ENCODE data around the gene HSDL1.
A peak's percentile ranks its signal among the peaks of the same experiment; 100 is the strongest.

Gene HSDL1

GRCh38 chr16:84159800-84160199, 14.8 kb upstream of the HSDL1 start:
- FAIRE-seq = no peak

GRCh38 chr16:84159007-84159406, 14.0 kb upstream of the HSDL1 start:
- DNase-seq (ENCODE audit: insufficient read length, low spot score) (no peak), FAIRE-seq (no peak)

More at GRCh38 chr16:84159800-84160199, 14.8 kb upstream of the HSDL1 start:
- no peak for DNase-seq (ENCODE audit: insufficient read length, low spot score)
- no peak for TF ChIP-seq PAX5 (IDR thresholded peaks at IDR 0.05; ENCODE audit: insufficient read depth, low read length, severe bottlenecking)
- TF ChIP-seq SPI1 (IDR thresholded peaks at IDR 0.05; ENCODE audit: low read depth, low read length) = no peak
- no peak for TF ChIP-seq TAF1 (IDR thresholded peaks at IDR 0.05; ENCODE audit: low read depth, low read length)
- TF ChIP-seq POLR2A (IDR thresholded peaks at IDR 0.05; ENCODE audit: low read depth, low read length) = no peak

DNA sequence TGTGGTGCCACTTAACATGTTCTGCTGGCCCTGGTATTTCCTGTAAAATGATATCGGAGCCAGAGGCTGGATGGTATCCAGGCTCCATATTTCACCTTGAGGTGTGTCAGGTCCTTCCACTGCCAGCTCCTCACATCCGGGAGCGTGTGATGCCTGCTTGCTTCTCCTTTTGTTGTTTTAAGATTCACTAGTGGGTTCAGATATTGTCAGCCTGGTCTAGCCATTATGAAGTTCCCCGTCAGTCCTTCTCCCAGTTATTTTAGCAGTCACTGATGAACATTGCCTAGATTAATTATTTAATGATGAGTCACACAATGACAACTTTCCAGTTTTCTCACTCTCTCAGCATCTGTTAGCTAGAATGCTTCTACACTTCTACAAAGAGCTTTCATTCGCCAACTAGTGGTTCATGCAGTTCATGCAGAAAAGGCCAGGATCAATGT, 11.4 kb upstream of the HSDL1 start:
- TF ChIP-seq POLR2AphosphoS5 (IDR thresholded peaks at IDR 0.05; ENCODE audit: low read depth, low read length) (no peak), POLR2A (IDR thresholded peaks at IDR 0.05; ENCODE audit: low read depth, low read length) (no peak), PAX5 (IDR thresholded peaks at IDR 0.05; ENCODE audit: insufficient read depth, low read length, severe bottlenecking) (no peak), TAF1 (IDR thresholded peaks at IDR 0.05; ENCODE audit: low read depth, low read length) (no peak), SPI1 (IDR thresholded peaks at IDR 0.05; ENCODE audit: low read depth, low read length) (no peak), POU2F2 (IDR thresholded peaks at IDR 0.05; ENCODE audit: low read depth, low read length) (no peak)
- no peak for FAIRE-seq
- DNase-seq (ENCODE audit: insufficient read length, low spot score) = no peak

More at GRCh38 chr16:84159007-84159406, 14.0 kb upstream of the HSDL1 start:
- TF ChIP-seq POU2F2 (IDR thresholded peaks at IDR 0.05; ENCODE audit: low read depth, low read length) (no peak), PAX5 (IDR thresholded peaks at IDR 0.05; ENCODE audit: insufficient read depth, low read length, severe bottlenecking) (no peak), SPI1 (IDR thresholded peaks at IDR 0.05; ENCODE audit: low read depth, low read length) (no peak), POLR2A (IDR thresholded peaks at IDR 0.05; ENCODE audit: low read depth, low read length) (no peak), POLR2AphosphoS5 (IDR thresholded peaks at IDR 0.05; ENCODE audit: low read depth, low read length) (no peak), TAF1 (IDR thresholded peaks at IDR 0.05; ENCODE audit: low read depth, low read length) (no peak)

DNA sequence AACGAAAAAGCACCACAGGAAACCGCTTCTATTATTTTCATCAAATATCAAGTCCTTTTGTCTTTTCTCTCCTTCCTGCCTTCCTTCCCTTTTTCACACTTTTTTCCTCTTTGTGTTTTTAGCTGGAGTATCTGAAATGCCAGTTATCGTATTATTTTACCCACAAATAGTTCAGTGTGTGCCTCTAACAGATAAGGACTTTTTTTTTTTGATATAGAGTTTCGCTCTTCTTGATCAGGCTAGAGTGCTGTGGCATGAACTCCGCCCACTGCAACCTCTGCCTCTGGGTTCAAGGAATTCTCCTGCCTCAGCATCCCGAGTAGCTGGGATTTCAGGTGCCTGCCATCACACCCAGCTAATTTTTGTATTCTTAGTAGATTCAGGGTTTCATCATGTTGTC, 10.8 kb upstream of the HSDL1 start:
- TF ChIP-seq PAX5 (IDR thresholded peaks at IDR 0.05; ENCODE audit: insufficient read depth, low read length, severe bottlenecking) = no peak
- TF ChIP-seq SPI1 (IDR thresholded peaks at IDR 0.05; ENCODE audit: low read depth, low read length) = no peak
- TF ChIP-seq POLR2AphosphoS5 (IDR thresholded peaks at IDR 0.05; ENCODE audit: low read depth, low read length) = no peak
- TF ChIP-seq POU2F2 (IDR thresholded peaks at IDR 0.05; ENCODE audit: low read depth, low read length) = no peak
- no peak for TF ChIP-seq POLR2A (IDR thresholded peaks at IDR 0.05; ENCODE audit: low read depth, low read length)
- TF ChIP-seq TAF1 (IDR thresholded peaks at IDR 0.05; ENCODE audit: low read depth, low read length) = no peak
- DNase-seq (ENCODE audit: insufficient read length, low spot score) (no peak), FAIRE-seq (no peak)

GRCh38 chr16:84155226-84155625, 10.2 kb upstream of the HSDL1 start:
- no peak for FAIRE-seq
- TF ChIP-seq SPI1 (IDR thresholded peaks at IDR 0.05; ENCODE audit: low read depth, low read length) (no peak), POLR2A (IDR thresholded peaks at IDR 0.05; ENCODE audit: low read depth, low read length) (no peak), PAX5 (IDR thresholded peaks at IDR 0.05; ENCODE audit: insufficient read depth, low read length, severe bottlenecking) (no peak)
- no peak for DNase-seq (ENCODE audit: insufficient read length, low spot score)

DNA sequence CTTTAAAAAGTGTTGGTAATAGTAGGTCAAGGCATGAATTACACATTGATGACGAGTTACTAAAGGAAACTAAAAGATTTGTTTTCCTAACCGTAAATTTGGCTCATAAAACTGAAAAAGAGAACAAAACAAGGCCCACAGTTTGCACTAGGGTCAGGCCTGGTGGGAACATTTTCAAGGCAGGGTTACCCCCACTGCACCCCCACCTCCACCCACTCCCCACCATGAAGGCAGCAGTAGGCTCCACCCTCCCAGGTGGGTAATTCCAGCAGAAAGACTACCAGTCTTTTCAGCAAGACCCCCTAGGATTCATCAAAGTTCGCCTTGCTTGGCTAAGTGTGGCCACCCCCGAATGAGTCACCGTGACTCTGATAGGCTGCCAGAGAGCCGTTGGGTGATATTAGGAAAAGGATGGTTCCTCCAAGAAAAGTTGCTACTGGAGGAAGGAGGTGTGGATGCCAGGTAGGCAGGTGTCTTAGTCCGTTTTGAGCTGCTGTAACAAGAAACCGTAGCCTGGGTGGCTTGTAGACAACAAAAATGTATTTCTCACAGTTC, 8.8 kb upstream of the HSDL1 start:
- DNase-seq (ENCODE audit: insufficient read length, low spot score) = no peak
- TF ChIP-seq POLR2AphosphoS5 (IDR thresholded peaks at IDR 0.05; ENCODE audit: low read depth, low read length) (no peak), TAF1 (IDR thresholded peaks at IDR 0.05; ENCODE audit: low read depth, low read length) (no peak), POLR2A (IDR thresholded peaks at IDR 0.05; ENCODE audit: low read depth, low read length) (no peak), POU2F2 (IDR thresholded peaks at IDR 0.05; ENCODE audit: low read depth, low read length) (no peak), SPI1 (IDR thresholded peaks at IDR 0.05; ENCODE audit: low read depth, low read length) (no peak), PAX5 (IDR thresholded peaks at IDR 0.05; ENCODE audit: insufficient read depth, low read length, severe bottlenecking) (no peak)
- no peak for FAIRE-seq

DNA sequence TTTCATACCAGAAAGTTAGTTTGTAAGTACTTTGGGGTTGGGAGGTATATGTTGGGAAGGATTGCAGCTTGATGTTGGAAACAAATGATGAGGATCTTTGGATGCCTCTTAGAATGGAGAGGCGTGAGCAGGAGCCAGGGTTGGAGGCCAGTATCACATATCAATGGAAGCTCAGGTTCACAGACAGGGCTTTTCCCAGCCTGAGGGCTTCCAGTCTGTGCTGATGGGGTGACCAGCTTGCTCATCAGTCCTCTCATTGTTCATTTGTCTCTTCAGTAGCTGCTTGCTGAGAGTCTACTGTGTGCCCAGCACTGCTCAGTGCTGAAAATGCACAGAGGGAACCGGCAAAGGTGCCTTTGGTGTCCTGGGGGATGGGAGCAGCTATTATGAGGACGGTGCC, 5.9 kb upstream of the HSDL1 start:
- no peak for DNase-seq (ENCODE audit: insufficient read length, low spot score)
- no peak for TF ChIP-seq POLR2AphosphoS5 (IDR thresholded peaks at IDR 0.05; ENCODE audit: low read depth, low read length)
- TF ChIP-seq SPI1 (IDR thresholded peaks at IDR 0.05; ENCODE audit: low read depth, low read length) = no peak
- TF ChIP-seq POLR2A (IDR thresholded peaks at IDR 0.05; ENCODE audit: low read depth, low read length) = no peak
- FAIRE-seq = no peak

DNA sequence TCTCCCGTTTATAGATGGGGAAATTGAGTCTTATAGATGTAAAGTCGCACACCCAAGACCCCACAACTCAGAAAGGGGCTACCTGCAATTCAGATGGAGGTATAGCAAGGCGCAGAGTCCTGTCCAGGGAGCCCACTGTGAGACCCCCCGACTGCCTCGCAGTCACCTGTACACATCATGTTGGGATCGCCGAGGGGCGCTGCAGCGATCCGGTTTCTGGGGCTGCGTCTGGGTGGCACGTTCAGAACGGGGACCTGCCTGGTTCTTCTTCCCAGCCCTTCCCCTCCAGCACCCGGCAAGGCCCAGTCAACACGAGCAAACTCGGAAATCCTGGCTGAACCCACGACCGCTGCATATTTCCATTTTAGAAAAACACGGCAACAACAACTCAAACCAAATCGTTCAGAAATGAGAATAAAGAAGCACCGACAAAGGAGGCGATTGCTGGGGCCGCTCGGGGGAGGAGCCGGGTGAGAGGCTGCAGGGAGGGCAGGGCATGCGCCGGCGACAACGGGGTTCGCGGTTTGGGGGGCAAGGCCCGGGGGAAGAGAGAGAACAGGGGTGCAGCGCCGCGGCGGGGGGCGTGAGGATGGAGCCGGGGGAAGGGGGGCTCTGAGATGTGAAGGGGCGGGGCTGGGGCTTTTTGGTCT, 643 bp downstream of the HSDL1 start:
- FAIRE-seq (no peak), DNase-seq (ENCODE audit: insufficient read length, low spot score) (peak; percentile 35)
- TF ChIP-seq SPI1 (IDR thresholded peaks at IDR 0.05; ENCODE audit: low read depth, low read length) (no peak), PAX5 (IDR thresholded peaks at IDR 0.05; ENCODE audit: insufficient read depth, low read length, severe bottlenecking) (no peak), POLR2AphosphoS5 (IDR thresholded peaks at IDR 0.05; ENCODE audit: low read depth, low read length) (no peak), POU2F2 (IDR thresholded peaks at IDR 0.05; ENCODE audit: low read depth, low read length) (no peak), TAF1 (IDR thresholded peaks at IDR 0.05; ENCODE audit: low read depth, low read length) (no peak), POLR2A (IDR thresholded peaks at IDR 0.05; ENCODE audit: low read depth, low read length) (no peak)

DNA sequence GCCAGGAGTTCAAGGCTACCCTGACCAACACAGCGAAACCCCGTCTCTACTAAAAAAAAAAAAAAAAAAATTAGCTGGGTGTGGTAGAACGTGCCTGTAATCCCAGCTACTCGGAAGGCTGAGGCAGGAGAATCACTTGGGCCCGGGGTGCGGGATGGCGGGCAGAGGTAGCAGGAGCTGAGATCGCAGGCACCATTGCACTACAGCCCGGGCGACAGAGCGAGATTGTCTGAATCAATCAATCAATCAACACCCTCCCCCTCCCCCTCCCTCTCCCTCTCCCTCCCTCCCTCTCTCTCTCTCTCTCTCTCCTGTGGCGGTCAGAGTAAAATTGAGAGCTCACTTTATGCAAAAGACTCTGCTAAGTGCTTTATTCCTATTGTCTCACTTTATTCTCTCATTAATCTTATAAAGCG, 1.2 kb downstream of the HSDL1 start:
- no peak for TF ChIP-seq PAX5 (IDR thresholded peaks at IDR 0.05; ENCODE audit: insufficient read depth, low read length, severe bottlenecking)
- TF ChIP-seq TAF1 (IDR thresholded peaks at IDR 0.05; ENCODE audit: low read depth, low read length) = no peak
- FAIRE-seq (no peak), DNase-seq (ENCODE audit: insufficient read length, low spot score) (no peak)

DNA sequence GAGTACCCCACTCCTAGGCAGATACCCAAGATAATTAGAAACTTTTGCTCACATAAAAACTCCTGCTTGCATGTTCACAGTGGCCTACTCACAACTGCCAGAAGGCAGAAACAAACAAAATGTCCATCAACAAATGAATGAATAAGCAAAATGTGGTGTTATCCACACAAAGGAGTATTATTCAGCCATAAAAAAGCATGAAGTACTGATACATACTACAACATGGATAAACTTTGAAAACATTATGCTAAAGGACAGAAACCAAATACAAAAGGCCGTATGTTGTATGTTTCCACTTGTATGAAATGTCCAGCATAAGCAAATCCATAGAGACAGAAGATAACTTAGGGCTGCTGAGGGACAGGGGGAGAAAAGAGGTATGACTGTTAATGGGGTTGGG, 1.9 kb downstream of the HSDL1 start:
- FAIRE-seq = no peak
- DNase-seq (ENCODE audit: insufficient read length, low spot score) = no peak
- TF ChIP-seq POLR2A (IDR thresholded peaks at IDR 0.05; ENCODE audit: low read depth, low read length) (no peak), SPI1 (IDR thresholded peaks at IDR 0.05; ENCODE audit: low read depth, low read length) (no peak), POLR2AphosphoS5 (IDR thresholded peaks at IDR 0.05; ENCODE audit: low read depth, low read length) (no peak), PAX5 (IDR thresholded peaks at IDR 0.05; ENCODE audit: insufficient read depth, low read length, severe bottlenecking) (no peak), TAF1 (IDR thresholded peaks at IDR 0.05; ENCODE audit: low read depth, low read length) (no peak), POU2F2 (IDR thresholded peaks at IDR 0.05; ENCODE audit: low read depth, low read length) (no peak)

Data from GM12891 (cell line).